ENCODE measurements around the gene DHX30. TPM values are rescaled to one million over a fixed set of nuclear protein-coding genes. Genes with fewer than 3 reads are reported as not detected.

Gene DHX30
- polyA plus RNA-seq, 5 donors, result 47.3 to 65.2 (median 58.9) TPM

DNA sequence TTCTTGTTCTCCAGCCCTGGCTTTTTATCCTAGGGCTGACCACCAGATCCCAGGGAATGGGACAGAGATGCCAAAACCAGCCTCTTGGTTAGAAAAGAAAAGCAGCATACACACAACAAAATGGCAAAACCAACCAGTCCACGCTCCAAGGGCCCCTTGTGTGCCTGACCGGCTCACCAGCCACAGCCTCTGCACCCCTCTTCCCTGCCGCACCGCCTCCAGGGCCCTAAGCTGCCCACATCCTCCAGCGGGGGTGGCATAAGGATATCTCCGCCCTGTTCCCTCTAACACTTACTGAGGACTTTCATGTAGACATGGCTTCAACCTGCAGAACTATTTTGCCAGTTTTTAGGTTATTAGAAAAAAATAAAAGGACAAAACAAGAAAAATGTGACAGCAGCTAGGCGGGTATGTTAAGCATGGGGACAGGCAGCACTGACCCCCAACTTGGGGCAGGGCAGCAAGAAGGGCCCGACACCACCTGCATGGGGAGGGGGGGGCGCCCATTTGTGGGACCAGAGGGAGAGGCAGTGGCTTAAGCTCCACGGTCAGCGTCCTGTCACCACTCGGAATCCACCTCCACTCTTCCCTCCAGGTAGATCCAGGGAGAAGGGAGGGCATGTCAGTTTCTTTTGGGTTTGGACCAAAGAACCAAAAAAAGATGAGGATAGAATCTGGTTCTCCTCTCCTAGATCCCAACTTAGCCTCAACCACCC, 49.1 kb downstream of the DHX30 start:
- no peak for DNase-seq

DNA sequence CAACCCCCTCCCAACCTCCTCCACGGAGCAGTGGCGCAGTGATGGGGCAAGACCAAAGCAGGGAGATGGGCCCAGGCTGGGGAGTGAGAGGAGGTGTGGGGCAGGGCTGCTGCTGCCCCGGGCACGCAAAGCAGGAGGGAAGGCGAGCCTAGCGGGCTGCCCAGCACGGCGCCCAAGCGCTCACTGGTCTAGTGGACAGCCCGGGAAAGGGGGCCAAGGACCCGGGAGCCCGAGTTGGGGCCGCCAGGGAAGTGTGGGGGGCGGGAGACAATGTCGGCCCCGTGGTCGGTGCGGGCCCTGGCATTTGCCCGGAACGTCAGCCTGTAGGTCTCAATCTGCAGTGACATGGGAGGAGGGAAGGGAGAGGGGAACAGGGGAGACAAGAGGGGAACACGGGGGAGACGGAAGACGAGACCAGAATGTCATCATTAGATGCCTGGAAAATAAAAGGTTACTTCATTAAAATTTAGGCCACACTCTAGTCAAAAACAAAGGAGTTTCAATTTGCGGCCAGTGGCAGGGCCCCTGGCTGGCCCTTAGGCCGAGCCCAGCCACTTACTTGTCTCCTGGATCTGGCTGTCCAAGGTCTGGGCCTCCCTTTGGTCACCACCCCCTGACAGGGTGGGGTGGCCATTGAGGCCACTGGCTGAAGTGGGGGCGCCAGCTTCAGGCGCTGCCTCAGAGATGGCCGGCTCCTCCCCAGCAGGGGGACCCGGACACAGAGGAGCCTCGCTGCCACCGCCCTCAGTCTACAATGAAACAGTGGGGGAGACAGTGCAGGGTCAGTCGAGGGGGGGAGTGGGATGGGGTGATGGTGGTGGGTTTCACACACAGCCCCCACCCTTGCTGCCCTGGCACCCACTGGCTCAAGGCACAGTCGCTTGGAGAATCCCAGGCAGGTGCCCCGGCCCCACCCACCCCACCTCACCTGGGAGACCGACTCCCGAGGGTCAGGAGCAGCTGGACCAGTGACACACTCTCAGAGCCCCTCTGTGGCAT, 50.0 kb downstream of the DHX30 start:
- no peak for DNase-seq

DNA sequence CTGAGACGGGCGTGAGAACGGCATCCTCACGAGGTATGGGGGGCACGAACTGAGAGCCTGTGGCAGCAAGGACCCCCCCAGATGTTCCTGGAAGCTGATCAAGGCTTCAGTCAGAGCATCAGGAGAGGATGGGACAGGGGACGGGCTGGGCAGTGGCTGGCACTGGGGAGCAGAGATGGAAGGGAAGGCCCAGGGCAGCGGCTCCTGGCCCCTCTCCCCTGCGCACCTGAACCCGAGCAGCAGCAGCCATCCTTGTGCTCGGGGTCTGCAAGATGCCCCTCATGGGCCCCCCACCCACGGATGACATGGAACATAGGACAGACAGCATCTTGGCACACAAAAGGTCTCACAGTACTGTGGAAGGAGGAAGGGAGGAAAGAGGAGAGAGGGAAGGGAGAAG, 51.3 kb downstream of the DHX30 start:
- DNase-seq, result no peak

DNA sequence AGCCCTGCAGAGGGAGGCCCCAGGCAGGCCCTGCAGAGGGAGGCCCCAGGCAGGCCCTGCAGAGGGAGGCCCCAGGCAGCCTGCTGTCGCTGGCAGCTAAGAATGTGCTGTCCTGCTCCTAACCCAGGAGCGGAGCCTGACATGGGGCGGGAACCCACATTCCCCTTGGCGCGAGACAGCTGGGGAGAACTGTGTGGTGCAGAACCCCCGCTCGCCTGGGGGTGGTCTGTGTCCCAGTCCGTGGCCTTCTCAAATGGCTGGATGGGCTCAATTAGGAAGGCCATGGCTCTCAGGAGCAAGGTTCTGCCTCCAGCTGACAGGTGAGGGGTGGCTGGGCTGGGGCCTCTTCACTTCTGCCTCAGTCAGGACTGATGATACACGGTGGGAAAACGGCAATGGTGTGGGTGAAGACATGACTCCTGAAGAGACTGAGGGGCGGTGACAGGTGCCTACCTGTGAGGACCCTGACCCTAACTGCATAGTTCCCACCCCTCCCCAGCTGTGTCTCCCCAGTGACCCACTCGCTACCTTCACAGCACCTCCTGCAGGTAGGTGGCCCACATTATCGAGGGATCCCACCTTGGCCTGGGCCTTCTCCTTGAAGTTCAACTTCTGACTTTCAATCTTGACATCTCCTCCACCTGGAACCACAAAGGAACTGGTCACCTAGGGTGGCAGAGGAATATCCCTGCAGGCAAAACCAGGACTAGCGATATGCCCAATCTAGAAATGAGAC, 52.0 kb downstream of the DHX30 start:
- no peak for DNase-seq

DNA sequence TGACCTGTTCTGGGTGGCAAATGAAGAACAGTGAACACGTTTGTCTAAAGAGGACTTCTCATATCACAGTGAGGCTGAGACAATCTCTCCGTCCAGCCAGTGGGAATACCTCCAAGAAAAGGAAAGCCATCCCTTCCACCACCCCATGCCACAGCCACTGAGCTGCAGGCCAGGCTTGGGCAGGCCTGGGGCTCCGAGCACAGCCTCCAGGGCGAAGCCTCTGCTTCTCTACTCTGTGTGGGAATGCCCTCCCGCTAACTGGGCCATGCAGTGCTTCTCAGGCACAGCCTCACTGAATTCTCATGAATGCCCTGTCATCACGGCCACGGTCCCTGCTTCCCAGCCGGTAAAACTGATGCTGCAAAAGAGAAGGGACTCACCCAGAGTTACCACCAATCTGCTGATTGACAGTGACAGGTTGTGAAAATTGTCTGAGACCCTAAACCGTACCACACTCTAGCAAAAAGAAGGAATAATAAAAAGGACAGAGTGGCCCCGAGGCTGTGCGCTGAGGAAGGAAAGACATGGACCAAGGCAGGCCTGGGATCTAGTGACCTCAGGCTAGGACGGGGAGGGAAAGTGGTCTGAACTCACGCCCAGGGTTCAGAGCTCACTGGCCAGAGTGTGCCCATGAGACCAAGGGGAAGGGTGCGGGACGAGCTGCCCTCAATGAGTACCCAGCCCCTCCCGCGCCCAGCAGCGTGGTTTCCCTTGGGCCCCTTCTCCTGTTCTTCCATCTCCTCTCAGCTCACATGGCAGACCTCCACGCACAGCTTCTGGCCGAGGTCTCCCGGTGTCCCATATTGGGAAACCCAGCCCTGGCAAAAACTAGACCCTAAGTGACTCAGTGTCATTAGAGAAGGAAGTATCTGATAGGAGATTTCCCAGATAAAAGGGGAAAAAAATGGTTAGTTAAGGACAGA, 52.8 kb downstream of the DHX30 start:
- no peak for DNase-seq

DNA sequence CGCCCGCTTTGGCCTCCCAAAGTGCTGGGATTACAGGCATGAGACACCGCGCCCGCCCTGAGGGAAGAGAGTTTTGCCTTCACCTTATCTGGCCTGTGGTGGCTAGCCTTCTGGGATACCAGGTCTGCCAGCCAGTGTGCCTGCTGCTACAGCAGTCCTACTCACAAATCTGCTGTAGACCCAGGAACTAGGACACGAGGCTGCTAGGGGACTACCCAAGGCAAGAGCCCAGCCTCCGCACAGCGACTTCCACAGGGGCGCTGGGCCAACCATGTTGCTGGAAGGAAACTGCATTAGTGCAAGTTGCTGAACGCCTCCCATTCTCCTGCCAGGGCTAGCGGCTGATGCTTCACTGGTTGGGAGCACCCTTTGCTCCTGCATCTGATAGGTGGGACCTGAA, 53.7 kb downstream of the DHX30 start:
- no peak for DNase-seq

DNA sequence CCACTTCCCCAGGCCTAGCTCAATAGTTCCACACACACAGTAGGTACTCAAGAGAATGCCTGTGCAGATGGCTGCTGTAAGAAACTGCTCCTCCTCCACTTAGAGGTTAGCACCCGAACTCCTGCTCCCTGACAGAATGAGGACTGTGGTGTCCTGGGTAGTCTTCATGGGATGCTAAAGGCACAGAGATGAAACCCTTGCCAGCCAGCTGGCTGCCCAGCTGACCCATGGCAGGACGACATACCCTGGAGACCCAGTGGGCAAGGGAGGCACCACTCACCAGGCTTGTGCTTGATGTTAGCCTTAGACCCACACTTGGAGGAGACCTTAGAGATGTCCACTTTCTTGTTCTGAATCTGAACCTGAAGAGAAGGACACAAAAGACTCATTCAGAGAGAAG, 54.2 kb downstream of the DHX30 start:
- DNase-seq, result no peak

DNA sequence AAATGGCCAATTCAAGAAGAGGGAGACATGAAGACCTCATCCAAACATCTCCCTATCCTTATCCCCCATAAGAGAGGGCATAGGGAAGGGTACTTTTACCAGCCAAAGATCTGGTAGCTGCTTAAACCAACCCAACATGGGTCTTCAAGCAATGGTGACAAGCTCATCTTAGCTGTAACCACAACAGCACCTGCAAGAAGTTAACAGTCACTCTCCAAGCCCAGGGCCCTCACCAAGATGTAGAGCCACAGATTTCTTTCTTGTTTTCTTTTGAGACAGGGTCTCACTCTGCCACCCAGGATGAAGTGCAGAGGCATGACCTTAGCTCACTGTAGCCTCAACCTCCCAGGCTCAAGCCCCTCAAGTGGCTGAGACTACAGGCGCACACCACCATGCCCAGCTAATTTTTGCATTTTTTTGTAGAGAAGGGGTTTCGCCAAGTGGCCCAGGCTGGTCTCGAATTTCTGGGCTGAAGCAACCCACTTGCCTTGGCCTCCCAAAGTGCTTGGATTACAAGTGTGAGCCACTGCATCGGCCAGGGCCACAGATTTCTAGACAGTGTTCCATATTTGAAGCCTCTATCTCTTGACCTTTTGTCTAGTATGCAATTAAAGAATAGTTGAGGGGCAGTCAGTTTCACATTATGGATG, 57.1 kb downstream of the DHX30 start:
- no peak for DNase-seq

DNA sequence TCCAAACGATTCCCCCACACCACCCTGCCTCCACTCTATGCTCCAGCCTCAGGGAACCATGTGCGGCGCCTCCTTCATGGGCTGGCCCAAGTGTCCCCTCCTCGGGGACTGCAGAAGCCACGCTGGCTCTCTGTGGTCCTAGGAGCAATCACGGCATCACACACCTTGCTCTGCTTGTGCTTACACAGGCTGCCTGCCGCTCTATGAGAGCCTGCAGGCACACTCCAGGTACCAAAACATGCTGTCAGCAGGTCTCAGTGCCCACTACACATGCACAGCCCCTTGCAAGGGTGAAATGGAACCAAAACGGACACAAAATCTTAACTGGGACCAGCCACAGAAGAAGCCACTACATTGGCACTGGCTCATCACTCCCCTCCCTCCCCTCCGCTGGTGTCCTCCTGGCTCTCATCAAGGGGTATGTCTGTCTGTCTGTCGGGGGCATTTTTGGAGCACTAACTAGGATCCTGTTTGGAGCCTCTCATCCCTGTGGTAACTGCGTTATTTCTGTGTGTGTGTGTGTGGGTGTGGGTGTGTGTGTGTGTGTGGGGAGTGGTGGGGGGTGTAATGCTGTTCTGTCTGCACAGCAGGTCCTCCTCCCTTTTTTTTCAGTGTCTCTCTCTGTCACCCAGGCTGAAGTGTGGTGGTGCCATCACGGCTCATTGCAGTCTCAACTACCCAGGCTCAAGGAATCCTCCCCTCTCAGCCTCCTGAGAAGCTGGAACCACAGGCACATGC, 60.6 kb downstream of the DHX30 start:
- DNase-seq, result no peak

DNA sequence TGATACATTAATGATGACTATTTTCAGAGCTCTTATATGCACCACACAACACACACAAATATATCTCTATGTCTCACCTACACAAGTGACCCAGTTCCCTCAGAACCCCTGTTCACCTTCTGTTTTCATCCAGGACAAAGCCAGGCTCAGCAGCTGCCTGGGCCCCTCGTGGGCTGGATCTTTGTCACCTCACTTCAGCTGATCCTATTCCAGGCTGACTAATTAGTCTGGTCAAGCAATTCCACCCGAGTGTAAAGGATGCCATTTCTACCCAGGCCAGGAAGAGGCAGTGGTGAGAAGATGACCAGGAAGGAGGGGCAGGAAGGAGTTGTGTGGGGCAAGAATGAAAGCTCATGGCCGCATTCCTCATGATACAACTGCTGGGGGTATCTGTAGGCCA, 62.3 kb downstream of the DHX30 start:
- DNase-seq, result no peak

DNA sequence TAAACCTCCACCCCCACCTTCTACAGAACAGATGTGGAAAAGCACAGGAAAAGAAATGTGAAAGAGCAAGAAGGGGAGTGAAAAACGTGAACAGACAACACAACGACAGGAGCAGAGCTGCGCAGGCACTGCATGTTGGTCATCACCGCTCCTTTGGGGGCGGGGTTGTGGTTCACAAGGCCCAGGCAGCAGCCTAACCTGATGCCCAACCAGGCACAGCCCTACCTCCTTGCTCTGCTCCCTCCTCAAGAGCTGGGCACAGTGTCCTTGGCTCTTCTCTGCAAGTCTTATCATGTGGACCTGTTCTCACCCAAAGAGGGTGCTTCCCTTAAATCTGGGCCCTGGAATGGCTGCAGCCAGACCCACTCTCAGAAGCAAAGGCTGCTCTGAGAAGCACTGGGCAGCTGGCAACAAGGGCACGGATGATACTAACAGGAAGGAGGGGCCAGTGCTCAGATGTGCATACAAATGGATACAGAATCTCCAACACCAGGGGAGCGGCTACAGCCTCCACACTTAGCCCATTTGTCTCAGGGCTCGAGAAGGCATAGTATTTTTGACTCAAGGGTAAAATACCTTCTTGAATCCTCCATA, 64.6 kb downstream of the DHX30 start:
- no peak for DNase-seq

DNA sequence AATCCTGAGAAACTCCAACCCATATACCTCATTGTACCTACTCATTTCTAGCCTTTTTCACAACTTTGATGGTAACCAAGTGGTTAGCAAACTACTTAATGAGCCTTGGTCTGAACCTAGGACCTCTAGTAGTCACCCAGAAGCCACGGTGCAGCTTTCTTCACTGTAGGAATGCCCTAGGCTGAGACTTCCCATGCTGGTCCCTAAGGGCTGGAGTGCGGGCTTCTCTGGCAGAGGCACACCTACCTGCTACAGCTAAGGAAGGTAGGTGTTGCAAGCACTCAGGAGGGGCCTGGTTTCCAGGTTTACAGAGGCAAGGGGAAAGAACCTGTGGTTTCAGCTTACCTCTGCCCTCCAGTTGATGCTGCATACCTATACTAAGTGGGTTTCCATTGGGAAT, 65.4 kb downstream of the DHX30 start:
- DNase-seq, result no peak

DNA sequence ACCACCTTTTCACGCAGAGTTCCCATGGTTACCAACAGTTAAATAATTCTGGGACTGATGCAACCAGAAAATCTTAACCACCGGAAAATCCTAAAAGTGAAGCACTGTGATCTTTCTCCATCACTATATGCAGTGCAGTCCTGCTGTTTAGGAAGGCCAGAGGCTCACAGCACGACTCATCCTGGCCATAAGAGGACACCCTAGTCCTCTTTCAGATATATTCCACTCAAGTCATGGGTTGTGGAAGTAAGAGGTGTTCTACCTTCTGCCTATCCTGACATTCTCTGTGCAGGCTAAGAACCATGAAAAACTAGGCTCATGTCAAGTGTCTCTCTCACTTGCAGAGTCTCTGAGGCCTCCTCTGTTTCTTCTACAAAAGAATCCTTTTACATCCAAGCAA, 67.2 kb downstream of the DHX30 start:
- no peak for DNase-seq

DNA sequence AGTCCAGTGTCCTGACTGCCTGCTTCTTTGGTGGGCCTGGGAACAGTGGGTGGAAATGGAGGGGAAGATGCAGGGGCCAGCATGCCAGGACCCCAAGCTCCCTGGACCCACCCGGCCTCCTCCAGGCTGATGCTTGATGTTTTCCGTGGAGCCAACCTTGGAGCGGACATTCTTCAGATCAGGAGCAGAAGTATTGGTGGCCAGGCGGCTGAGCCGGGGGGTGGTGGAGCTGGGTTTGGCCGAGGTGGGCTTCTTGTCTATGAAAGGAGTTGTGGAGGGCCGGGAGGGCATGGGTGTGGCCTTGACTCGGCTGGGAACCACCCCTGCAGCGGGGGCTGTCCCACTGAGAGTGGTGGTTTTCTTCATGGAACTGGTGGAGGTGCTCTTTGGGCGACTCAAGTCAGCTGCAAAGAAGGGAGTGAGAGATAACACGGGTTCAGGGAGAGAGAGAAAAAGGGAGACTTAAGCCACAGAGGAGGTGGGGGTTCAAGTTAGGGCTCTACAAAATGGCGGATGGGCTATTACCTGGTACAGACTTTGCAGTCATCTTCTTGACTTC, 67.8 kb downstream of the DHX30 start:
- no peak for DNase-seq

DNA sequence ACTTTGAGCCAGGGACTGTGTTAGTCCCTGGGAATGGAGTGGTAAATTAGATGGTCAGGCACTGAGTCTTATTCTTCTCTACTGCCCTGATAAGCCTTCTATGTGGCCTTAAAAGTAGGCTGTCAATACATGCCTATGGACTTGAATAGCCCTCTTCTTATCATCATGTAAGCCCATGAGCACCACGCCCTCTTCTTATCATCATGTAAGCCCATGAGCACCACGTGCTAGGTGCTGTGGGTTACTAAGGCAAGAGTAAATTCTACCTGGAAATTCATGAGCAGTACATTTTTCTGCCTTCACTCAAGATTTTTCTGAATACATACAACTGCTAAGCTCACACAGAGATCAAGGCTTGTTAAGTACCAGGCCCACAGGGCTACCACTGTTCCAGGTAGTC, 68.5 kb downstream of the DHX30 start:
- no peak for DNase-seq

DNA sequence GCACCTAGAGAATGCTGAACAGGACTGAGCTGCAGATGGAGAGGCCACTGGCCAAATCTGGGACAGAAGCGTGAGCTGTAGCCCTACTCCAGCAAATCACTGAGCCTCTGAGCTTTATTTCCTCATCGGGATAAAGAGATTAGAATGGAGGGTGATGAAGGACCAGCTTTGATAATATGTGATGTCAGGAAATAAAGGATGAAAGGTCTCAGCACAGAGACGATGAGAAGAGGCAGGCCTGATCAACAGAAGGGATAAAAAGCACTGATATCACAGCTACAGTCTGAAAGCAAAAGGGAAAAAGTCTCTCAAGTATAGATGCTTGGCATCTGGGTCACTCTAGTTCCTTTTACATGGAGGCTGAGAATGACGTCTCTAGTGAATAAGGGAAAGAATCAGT, 70.0 kb downstream of the DHX30 start:
- no peak for DNase-seq

DNA sequence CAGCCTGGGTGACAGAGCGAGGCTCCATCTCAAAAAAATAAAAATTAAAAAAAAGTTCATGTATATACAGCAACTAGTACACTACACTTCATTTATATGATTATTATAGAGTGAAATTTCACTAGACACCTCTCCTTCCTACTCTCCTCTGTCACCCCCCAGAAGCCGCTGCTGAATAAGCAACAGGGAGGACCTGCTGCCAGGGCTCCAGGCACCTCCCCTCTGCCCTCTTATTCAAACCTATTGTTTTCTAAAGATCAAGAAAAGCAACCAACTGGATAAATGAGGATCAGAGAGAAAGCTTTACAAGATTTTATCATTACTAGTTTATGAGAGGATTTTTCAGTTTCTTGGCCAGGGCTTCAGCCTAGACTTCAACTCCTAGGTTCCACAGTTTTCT, 71.5 kb downstream of the DHX30 start:
- no peak for DNase-seq

DNA sequence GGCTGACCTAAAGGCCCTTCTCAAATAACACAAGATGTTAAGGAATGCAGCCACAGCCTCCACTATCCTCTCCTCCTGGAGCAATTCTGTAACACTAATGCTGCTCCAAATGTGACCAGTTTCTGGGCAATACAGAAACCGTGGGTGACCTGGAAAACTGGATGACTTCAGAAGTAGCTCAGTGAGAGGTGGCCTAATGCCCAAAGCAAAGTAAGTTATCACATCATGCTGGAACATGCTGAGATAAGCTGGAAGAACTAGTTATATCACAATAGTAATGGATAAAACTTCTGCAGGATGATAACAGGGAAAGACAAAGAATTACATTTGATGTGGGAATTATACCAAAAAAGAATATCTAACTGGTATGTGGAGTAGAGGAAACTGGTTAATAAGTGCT, 72.0 kb downstream of the DHX30 start:
- no peak for DNase-seq

DNA sequence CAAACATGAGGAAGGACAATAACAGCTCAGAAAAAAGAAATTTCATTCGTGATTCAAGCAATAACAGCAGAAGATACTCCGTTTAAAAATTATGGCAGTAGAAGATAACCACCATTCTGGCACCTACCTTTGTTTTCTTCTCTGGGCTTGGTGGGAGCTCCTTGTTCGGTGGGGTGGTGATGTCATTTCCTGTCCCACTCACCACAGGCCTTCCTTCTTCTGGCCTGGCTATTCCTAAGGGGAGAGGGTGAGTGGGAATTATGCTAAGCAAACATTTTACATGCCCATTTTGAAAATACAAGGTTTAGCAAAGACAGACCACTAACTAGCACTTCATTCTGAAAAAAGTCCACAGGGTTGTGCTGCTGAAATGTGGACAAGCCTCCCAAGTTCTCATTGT, 74.4 kb downstream of the DHX30 start:
- no peak for DNase-seq
